Endothelial cell of umbilical vein (primary cell): ENCODE results near the gene ANXA4. TPM values are rescaled to one million over a fixed set of nuclear protein-coding genes. Genes with fewer than 3 reads are reported as not detected.
"Not testable (repeated sequence)": the region's sequence is repeated elsewhere in the genome, so short reads cannot be mapped to it uniquely, and the experiment has no call there.

Experiments
- BruUV-seq: library from RNA; stranded (reverse); fragments of 400-500 nt; replicated peaks from 2 replicates; lab custom pipeline; 2021; lab: Mats Ljungman, UMichigan
- CTCF ChIA-PET: fragments of 300-600, 350-600 bp; sonication (Branson Sonifier 250); formaldehyde crosslinking; loops from one replicate; lab custom pipeline; 2021; ENCODE audit warnings: antibody characterized with exemption, inconsistent platforms; lab: Charles Lee
- POLR2A ChIA-PET: fragments of 300-600, 350-600 bp; sonication (Branson Sonifier 250); formaldehyde crosslinking; loops from one replicate; lab custom pipeline; 2021; ENCODE audit warnings: antibody characterized with exemption, inconsistent platforms; lab: Charles Lee
- DNase-seq: peaks from one replicate; pipeline ENCODE4 v3.0.0-alpha.2; 2011; ENCODE audit warnings: low read depth, low spot score
- FAIRE-seq: peaks from 2 replicates; lab custom pipeline; 2011; peaks lifted over from hg19 to GRCh38; lab: Jason Lieb, UNC
- H2AFZ ChIP-seq: 2 replicates; pipeline ENCODE4 v1.6.0; 2012; ENCODE audit warnings: low read depth, low read length, control low read depth, inconsistent platforms
- H3K27ac ChIP-seq: 2 replicates; pipeline ENCODE4 v1.5.1; 2011; ENCODE audit warnings: low read depth, mild to moderate bottlenecking, control low read depth, low read length, moderate library complexity; ENCODE audit not compliant: insufficient read depth
- H3K27me3 ChIP-seq, 2 experiments: 2 replicates each; pipeline versions ENCODE4 v1.6.0 to v1.6.1; 2011; ENCODE audit warnings: low read length in 2 of 2, mixed read lengths in 1 of 2; ENCODE audit not compliant: control insufficient read depth in 2 of 2, insufficient read depth in 2 of 2
- H3K36me3 ChIP-seq, 2 experiments: 2 replicates in 1 of 2; 3 replicates in 1 of 2; pipeline ENCODE4 v1.5.1; 2011; ENCODE audit warnings: low read length in 2 of 2, mild to moderate bottlenecking in 1 of 2, moderate library complexity in 1 of 2; ENCODE audit not compliant: control insufficient read depth in 2 of 2, insufficient read depth in 2 of 2; ENCODE audit errors: extremely low read depth in 1 of 2
- H3K4me1 ChIP-seq: 3 replicates; pipeline ENCODE4 v1.5.1; 2011; ENCODE audit warnings: mild to moderate bottlenecking, low read length; ENCODE audit not compliant: control insufficient read depth, insufficient read depth; ENCODE audit errors: extremely low read depth
- H3K4me2 ChIP-seq: 2 replicates; pipeline ENCODE4 v1.6.1; 2011; ENCODE audit warnings: low read length, control low read depth, mixed read lengths; ENCODE audit not compliant: insufficient read depth
- H3K4me3 ChIP-seq, 3 experiments: fragments of 200-600 bp in 1 of 3; sonication (generic), shearing (Covaris generic) in 1 of 3; replicated peaks in 1 of 3; 2 replicates each; pipeline ENCODE4 v1.5.1; 2011 to 2016; ENCODE audit warnings: control low read depth in 3 of 3, low read length in 3 of 3, mild to moderate bottlenecking in 2 of 3, inconsistent platforms in 1 of 3, low read depth in 1 of 3, moderate library complexity in 1 of 3; ENCODE audit not compliant: insufficient read depth in 1 of 3
- H3K79me2 ChIP-seq: 2 replicates; pipeline ENCODE4 v1.6.0; 2012; ENCODE audit warnings: low read length, inconsistent platforms; ENCODE audit not compliant: control insufficient read depth, insufficient read depth
- H3K9ac ChIP-seq: replicated peaks from 2 replicates; pipeline ENCODE3; 2011; ENCODE audit warnings: low read length, control low read depth; ENCODE audit not compliant: insufficient read depth; ENCODE audit errors: extremely low read depth
- H3K9me1 ChIP-seq: replicated peaks from 3 replicates; pipeline ENCODE4 v1.6.0; 2011; ENCODE audit warnings: mild to moderate bottlenecking, low read length; ENCODE audit not compliant: control insufficient read depth, insufficient read depth; ENCODE audit errors: extremely low read depth
- H3K9me3 ChIP-seq: replicated peaks from 2 replicates; pipeline ENCODE4 v1.5.1; 2012; ENCODE audit warnings: low read length, inconsistent platforms; ENCODE audit not compliant: control insufficient read depth, insufficient read depth
- H4K20me1 ChIP-seq: replicated peaks from 2 replicates; pipeline ENCODE3; 2011; ENCODE audit warnings: mild to moderate bottlenecking, low read length; ENCODE audit not compliant: control insufficient read depth, insufficient read depth; ENCODE audit errors: extremely low read depth
- EZH2 ChIP-seq: IDR thresholded peaks from 2 replicates; pipeline ENCODE4 v1.6.1; 2012; ENCODE audit warnings: borderline replicate concordance, low read depth, mild to moderate bottlenecking, moderate library complexity, low read length, inconsistent platforms; ENCODE audit not compliant: severe bottlenecking
- FOS ChIP-seq: IDR thresholded peaks from 2 replicates; pipeline ENCODE4 v1.6.1; 2011; ENCODE audit warnings: mild to moderate bottlenecking, low read length, moderate library complexity, borderline replicate concordance; ENCODE audit not compliant: insufficient read depth
- GATA2 ChIP-seq: IDR thresholded peaks from 2 replicates; pipeline ENCODE4 v1.7.0; 2011; ENCODE audit warnings: low read depth, mild to moderate bottlenecking, moderate library complexity, mixed read lengths, low read length; ENCODE audit not compliant: insufficient read length, insufficient read depth
- JUN ChIP-seq: IDR thresholded peaks from 2 replicates; pipeline ENCODE4 v1.6.1; 2011; ENCODE audit warnings: borderline replicate concordance, low read depth; ENCODE audit not compliant: insufficient read length, insufficient read depth
- MYC ChIP-seq: IDR thresholded peaks from one replicate; pipeline ENCODE4 v1.6.1; 2011; ENCODE audit warnings: mild to moderate bottlenecking, low read depth, low read length
- POLR2A ChIP-seq: IDR thresholded peaks from 2 replicates; pipeline ENCODE4 v1.6.1; 2012; ENCODE audit warnings: low read depth, mild to moderate bottlenecking, control low read depth, low read length
- POLR2AphosphoS5 ChIP-seq: IDR thresholded peaks from 2 replicates; pipeline ENCODE4 v1.6.1; 2012; ENCODE audit warnings: low read depth, mild to moderate bottlenecking, control low read depth, low read length, moderate library complexity; ENCODE audit not compliant: insufficient read depth
- dilution Hi-C: fragments of 300-500 bp; cut with MboI; formaldehyde crosslinking; loops from one replicate; pipeline ENCODE4 v1.15.0; 2019; ENCODE audit warnings: low sequenced_read_pairs; ENCODE audit not compliant: extremely low pct_ligation_motif_present
- intact Hi-C: fragments of 100-400 bp; cut with micrococcal nuclease; formaldehyde crosslinking; loops from one replicate; pipeline ENCODE4 v1.10.0; 2022
- polyA plus RNA-seq, 4 experiments: library from polyadenylated mRNA; depleted of rRNA in 3 of 4; stranded (reverse) in 3 of 4; unstranded in 1 of 4; fragments of >200 nt; gene quantifications; 2 replicates each; pipeline versions ENCODE4 v1.2.1 to v1.2.3, GENCODE V29; 2011 to 2012; ENCODE audit warnings: missing spikeins in 1 of 4
- total RNA-seq: library from RNA; stranded (reverse); gene quantifications from 2 replicates; pipeline ENCODE4 v1.2.3, GENCODE V29; 2021
- TF ChIP-seq, protein P1 (sequence below), 2 donors: IDR thresholded peaks; 1 replicate in 1 of 2; 2 replicates in 1 of 2; pipeline ENCODE4 v1.5.1; 2011; ENCODE audit warnings: low read length in 2 of 2, mild to moderate bottlenecking in 2 of 2, moderate library complexity in 2 of 2, control low read depth in 1 of 2, inconsistent platforms in 1 of 2, low read depth in 1 of 2; ENCODE audit not compliant: insufficient read depth in 1 of 2; ENCODE audit errors: extremely low read depth in 1 of 2
- TF ChIP-seq, protein P2 (sequence below): IDR thresholded peaks from 2 replicates; pipeline ENCODE4 v1.6.1; 2011; ENCODE audit not compliant: insufficient read depth, insufficient read length

ANXA4 gene
- total and polyA plus RNA-seq, 2 donors (not counting 3 experiments of a cell fraction or from before 2014, with no cell fraction given), result 29.4 to 79.6 TPM

DNA sequence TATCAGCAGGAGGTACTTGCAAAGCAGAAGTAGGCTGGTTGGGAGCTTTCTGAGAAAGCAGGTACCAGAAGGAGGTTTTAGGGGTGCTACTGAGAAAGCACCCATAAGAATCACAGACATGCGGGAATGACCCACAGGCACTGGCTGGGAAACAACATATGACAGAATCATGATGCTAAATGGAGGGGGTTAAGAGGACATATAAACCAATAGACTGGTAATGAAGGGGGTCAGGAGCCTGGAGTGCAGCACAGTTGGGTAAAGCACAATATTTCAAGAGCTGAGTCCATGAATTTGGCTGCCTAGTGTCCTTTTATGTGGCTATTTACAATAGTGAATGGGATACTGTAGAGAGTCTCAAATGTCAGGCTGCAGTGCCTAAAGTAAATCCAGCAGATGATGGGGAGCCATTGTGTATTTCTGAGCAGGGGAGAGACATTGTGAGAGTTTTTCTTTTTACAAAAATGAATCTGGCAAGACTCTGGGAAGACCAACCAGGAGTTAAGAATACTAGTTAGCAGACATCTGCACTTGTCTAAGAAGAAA, 59.9 kb downstream of the ANXA4 start:
- Histone ChIP-seq H3K9ac (no peak overlapping the region), H3K9me1 (no peaks in the 10 kb centered on the region), H3K9me3 (no peaks in the 10 kb centered on the region), H3K79me2 (no peaks in the 10 kb centered on the region), H3K27me3 (no peaks in the 10 kb centered on the region), H3K36me3 (peaks cover 0 to 3% of the 10 kb centered on the region in 2 experiments), H4K20me1 (no peaks in the 10 kb centered on the region), H3K4me3 (no peak overlapping the region), H3K4me1 (peaks cover 26% of the 10 kb centered on the region), H2AFZ (no peak overlapping the region), H3K27ac (no peak overlapping the region), H3K4me2 (no peak overlapping the region)
- DNase-seq (no peak), FAIRE-seq (no peak)
- ChIA-PET POLR2A (no interaction called here), CTCF (interaction anchor here (2.0 to 11.1 kb wide), 2 partner anchors 15 to 77 kb away, joined by 9 to 106 read pairs; no protein-coding TSS in a partner anchor)
- TF ChIP-seq POLR2AphosphoS5 (no peak), GATA2 (no peak), MYC (no peak), EZH2 (no peak), FOS (no peak), POLR2A (no peak), JUN (no peak)
- TF ChIP-seq, protein P1, sequence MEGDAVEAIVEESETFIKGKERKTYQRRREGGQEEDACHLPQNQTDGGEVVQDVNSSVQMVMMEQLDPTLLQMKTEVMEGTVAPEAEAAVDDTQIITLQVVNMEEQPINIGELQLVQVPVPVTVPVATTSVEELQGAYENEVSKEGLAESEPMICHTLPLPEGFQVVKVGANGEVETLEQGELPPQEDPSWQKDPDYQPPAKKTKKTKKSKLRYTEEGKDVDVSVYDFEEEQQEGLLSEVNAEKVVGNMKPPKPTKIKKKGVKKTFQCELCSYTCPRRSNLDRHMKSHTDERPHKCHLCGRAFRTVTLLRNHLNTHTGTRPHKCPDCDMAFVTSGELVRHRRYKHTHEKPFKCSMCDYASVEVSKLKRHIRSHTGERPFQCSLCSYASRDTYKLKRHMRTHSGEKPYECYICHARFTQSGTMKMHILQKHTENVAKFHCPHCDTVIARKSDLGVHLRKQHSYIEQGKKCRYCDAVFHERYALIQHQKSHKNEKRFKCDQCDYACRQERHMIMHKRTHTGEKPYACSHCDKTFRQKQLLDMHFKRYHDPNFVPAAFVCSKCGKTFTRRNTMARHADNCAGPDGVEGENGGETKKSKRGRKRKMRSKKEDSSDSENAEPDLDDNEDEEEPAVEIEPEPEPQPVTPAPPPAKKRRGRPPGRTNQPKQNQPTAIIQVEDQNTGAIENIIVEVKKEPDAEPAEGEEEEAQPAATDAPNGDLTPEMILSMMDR (IDR thresholded peaks at IDR 0.05; ENCODE audit: extremely low read depth in 1 of 2, insufficient read depth in 1 of 2, low read depth in 1 of 2, low read length in 2 of 2), result no peak
- TF ChIP-seq, protein P2, sequence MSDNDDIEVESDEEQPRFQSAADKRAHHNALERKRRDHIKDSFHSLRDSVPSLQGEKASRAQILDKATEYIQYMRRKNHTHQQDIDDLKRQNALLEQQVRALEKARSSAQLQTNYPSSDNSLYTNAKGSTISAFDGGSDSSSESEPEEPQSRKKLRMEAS, result no peak
- BruUV-seq, result no TSS peak
- dilution Hi-C loops (no loop called here), intact Hi-C loops (no loop called here)

DNA sequence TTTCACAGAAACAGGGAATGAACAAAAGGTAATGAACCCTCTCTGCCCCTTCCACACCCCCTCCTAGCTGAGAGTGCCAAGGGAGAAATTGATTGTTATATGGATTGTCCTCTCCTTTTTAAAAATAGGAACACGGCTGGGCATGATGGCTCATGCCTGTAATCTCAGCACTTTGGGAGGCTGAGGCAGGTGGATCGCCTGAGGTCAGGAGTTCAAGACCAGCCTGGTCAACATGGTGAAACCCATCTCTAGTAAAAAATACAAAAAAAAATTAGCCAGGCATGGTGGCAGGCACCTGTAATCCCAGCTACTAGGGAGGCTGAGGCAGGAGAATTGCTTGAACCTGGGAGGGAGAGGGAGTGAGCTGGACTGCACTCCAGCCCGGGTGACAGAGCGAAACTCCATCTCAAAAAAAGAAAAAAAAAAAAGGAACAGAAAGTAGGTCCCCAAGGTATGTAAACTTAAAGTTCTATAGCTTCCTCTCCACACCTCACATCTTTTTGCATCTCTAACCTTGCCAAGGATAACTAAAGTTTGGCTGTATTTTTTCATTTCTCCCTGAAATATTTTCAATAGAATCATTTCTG, 60.9 kb downstream of the ANXA4 start:
- H2AFZ ChIP-seq, H3K4me3 ChIP-seq, dilution Hi-C loops, DNase-seq, H3K4me2 ChIP-seq, BruUV-seq, H4K20me1 ChIP-seq, H3K27ac ChIP-seq, H3K9me1 ChIP-seq, intact Hi-C loops, H3K9me3 ChIP-seq, H3K9ac ChIP-seq, H3K27me3 ChIP-seq, FAIRE-seq, POLR2A ChIA-PET, H3K36me3 ChIP-seq, H3K79me2 ChIP-seq: not testable (repeated sequence)
- CTCF ChIA-PET, result interaction anchor here (0.7 to 11.1 kb wide), 4 partner anchors 14 to 78 kb away, joined by 3 to 106 read pairs (median 7); no protein-coding TSS in a partner anchor
- peaks cover 23% of the 10 kb centered on the region for H3K4me1 ChIP-seq
